BLaER1 treated with 17β-estradiol and CSF1 and Interleukin-3, amounts not matched to agents 10 nM and 100 nM (cell line): ENCODE measurements around the gene MYOG.
A peak's percentile ranks its signal among the peaks of the same experiment; 100 is the strongest.

Experiments used
- H3K27ac ChIP-seq, 11 experiments: shearing (Covaris generic); formaldehyde crosslinking; 2 replicates each; pipeline ENCODE4 v1.8.1; 2022
- H3K27me3 ChIP-seq, 11 experiments: shearing (Covaris generic); formaldehyde crosslinking; 2 replicates each; pipeline ENCODE4 v1.8.1; 2022
- H3K36me3 ChIP-seq, 11 experiments: shearing (Covaris generic); formaldehyde crosslinking; 2 replicates each; pipeline ENCODE4 v1.8.1; 2022
- H3K4me1 ChIP-seq, 10 experiments: shearing (Covaris generic); formaldehyde crosslinking; 2 replicates each; pipeline ENCODE4 v1.8.1; 2022
- H3K4me2 ChIP-seq, 11 experiments: shearing (Covaris generic); formaldehyde crosslinking; 2 replicates each; pipeline ENCODE4 v1.8.1; 2022
- H3K4me3 ChIP-seq, 10 experiments: shearing (Covaris generic); formaldehyde crosslinking; 2 replicates each; pipeline ENCODE4 v1.8.1; 2022
- H3K9ac ChIP-seq, 11 experiments: shearing (Covaris generic); formaldehyde crosslinking; 2 replicates each; pipeline ENCODE4 v1.8.1; 2022
- H3K9me3 ChIP-seq, 11 experiments: shearing (Covaris generic); formaldehyde crosslinking; replicated peaks in 1 of 11; 2 replicates each; pipeline ENCODE4 v1.8.1; 2022
- H4K20me1 ChIP-seq, 11 experiments: shearing (Covaris generic); formaldehyde crosslinking; 2 replicates each; pipeline ENCODE4 v1.8.1; 2022
- Cebpa-rat ChIP-seq, 11 experiments: shearing (Covaris generic); IDR thresholded peaks; 2 replicates each; pipeline ENCODE4 v1.8.1; 2022

MYOG gene

GRCh38 chr1:203120325-203121153 lies 34.7 kb upstream of the MYOG start:
- Histone ChIP-seq H3K27me3 (peaks cover 0 to 72% (median 0%) of the 10 kb centered on the region in 11 experiments; a peak in 7 of 22 replicates), H3K4me1 (peaks cover 41 to 75% (median 53%) of the 10 kb centered on the region in 10 experiments), H4K20me1 (peaks cover 0 to 39% (median 0%) of the 10 kb centered on the region in 11 experiments; a peak in 2 of 22 replicates), H3K36me3 (no peaks in the 10 kb centered on the region), H3K4me3 (no peak overlapping the region), H3K4me2 (peak overlapping the region; percentile 70 to 83 (median 77); a peak in 21 of 22 replicates), H3K9ac (no peak overlapping the region), H3K27ac (peak overlapping the region in 2 of 11 experiments; percentile 23 to 32; a peak in 1 of 22 replicates), H3K9me3 (no peaks in the 10 kb centered on the region)
- no peak for TF ChIP-seq Cebpa-rat (IDR thresholded peaks at IDR 0.05)

DNA sequence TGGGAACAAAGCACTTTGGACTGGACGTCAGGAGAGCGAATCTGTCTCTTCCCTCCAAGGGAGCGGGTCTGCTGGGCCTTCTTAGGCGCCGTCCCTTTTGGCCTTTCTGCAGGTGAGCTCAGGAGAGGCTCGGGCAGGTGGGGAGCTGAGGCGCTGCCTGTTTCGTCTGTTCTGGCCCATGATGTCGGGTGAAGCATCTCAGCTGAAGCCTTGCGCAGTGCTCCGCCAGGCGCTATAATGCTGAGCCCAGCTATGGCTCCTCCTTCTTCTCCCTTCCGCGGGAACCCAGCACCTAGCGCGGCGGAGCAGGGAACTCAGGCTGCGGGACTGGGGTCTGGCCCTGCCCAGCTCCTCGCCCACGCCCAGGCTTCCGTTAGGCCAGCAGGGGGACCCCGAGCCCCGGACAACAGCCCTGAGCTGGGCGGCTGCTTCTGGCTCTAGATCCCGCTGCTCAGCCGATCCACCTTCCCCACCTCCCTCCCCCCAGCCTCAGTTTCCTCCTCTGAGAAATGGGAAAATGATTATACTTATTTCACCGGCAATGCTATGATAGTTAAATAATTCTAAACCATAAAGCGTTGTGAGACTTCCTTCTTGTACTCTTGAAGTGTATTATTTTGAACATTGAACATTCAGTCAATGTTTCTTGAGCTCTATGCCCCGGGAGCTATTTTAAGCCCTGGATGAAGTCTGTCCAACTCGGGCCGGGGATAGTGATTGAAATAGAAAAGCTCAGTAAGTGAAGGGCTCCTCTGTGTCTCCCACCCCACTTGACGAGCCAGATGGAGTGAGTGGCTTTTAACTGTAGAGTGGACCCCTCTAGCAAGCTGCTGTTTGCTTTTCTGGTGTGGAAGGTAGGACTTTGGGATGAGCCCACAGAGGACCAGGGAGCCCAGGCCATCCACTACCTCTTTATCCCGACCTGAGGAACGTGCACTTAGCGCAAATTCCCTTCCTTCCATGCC lies 32.1 kb upstream of the MYOG start:
- Histone ChIP-seq H3K9ac (no peak overlapping the region), H3K4me3 (no peak overlapping the region), H3K27me3 (peaks cover 0 to 51% (median 0%) of the 10 kb centered on the region in 11 experiments; a peak in 6 of 22 replicates), H3K4me1 (peaks cover 21 to 50% (median 32%) of the 10 kb centered on the region in 10 experiments), H4K20me1 (peaks cover 0 to 39% (median 0%) of the 10 kb centered on the region in 11 experiments; a peak in 2 of 22 replicates), H3K4me2 (peak overlapping the region in 10 of 11 experiments; percentile 9 to 61 (median 24); a peak in 14 of 22 replicates), H3K36me3 (no peaks in the 10 kb centered on the region), H3K27ac (no peak overlapping the region), H3K9me3 (no peaks in the 10 kb centered on the region)
- TF ChIP-seq Cebpa-rat (IDR thresholded peaks at IDR 0.05): no peak

DNA sequence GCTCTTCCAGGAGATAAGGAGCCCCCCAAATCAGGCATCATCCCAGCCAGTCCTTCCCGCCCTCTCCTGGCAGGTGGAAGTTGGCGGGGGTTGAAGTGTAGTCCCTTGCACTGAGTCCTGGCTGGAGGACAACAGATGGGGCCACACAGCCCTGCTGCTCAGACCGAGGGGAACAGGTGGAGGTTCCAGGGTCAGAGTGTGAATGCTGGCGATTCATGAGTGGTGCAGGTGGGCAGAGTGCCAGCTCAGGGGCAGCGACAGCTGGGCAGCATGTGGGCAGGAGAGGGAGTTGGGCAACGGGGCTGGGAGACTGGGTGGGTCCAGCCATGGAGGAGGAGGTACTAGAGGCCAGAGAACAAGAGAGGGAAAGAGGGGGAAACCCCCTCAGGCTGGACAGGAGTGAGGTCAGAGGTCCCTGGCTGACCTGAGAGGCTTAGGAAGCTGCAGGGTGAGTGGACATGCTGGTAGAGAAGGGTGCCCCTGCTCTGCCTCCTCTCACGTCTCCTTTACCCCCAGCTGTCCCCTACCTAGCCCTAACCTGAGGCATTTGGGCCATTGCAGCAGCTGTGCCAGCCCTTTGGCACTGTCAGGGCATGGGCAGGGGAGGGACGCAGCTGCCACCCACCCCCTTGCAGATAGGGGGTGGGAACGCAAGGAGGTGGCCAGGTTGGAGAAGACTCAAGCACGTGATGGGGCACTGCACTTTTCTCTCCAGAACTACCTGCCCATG lies 30.4 kb upstream of the MYOG start:
- no peaks in the 10 kb centered on the region for H3K9me3 ChIP-seq
- H3K27me3 ChIP-seq: peaks cover 0 to 47% (median 0%) of the 10 kb centered on the region in 11 experiments; a peak in 6 of 22 replicates
- TF ChIP-seq Cebpa-rat (IDR thresholded peaks at IDR 0.05): no peak
- H3K4me3 ChIP-seq: no peak overlapping the region
- H3K9ac ChIP-seq: no peak overlapping the region
- H4K20me1 ChIP-seq: peaks cover 0 to 22% (median 0%) of the 10 kb centered on the region in 11 experiments; a peak in 2 of 22 replicates
- H3K27ac ChIP-seq: no peak overlapping the region
- no peaks in the 10 kb centered on the region for H3K36me3 ChIP-seq
- H3K4me1 ChIP-seq: peaks cover 8 to 41% (median 20%) of the 10 kb centered on the region in 10 experiments
- H3K4me2 ChIP-seq: no peak overlapping the region

DNA sequence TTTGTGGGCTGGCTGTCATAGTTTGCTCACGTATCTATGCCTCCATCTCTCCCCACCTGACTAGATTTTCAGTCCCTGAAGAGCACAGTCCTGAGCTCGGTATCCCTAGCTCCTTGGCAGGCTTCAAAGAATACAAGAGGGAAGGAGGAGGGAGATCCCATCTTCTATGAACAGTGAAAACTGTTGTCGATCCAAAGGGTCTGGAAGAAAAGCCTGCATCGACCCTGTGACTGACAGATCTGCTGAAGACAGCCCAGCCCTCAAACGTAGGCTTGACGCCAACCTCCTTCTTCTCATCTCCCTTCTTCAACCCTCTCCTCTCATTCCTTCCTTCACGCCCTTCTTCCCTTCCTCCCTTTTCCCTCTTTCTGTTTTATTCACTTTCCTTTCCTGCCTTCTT lies 28.4 kb upstream of the MYOG start:
- no peak overlapping the region for H3K4me2 ChIP-seq
- H4K20me1 ChIP-seq: peaks cover 0 to 11% (median 0%) of the 10 kb centered on the region in 11 experiments; a peak in 1 of 22 replicates
- H3K27me3 ChIP-seq: peaks cover 0 to 34% (median 0%) of the 10 kb centered on the region in 11 experiments; a peak in 6 of 22 replicates
- H3K36me3 ChIP-seq: no peaks in the 10 kb centered on the region
- H3K9ac ChIP-seq: no peak overlapping the region
- H3K27ac ChIP-seq: no peak overlapping the region
- H3K4me1 ChIP-seq: peaks cover 0 to 32% (median 9%) of the 10 kb centered on the region in 10 experiments; a peak in 10 of 20 replicates
- H3K9me3 ChIP-seq: no peaks in the 10 kb centered on the region
- no peak overlapping the region for H3K4me3 ChIP-seq
- no peak for TF ChIP-seq Cebpa-rat (IDR thresholded peaks at IDR 0.05)

DNA sequence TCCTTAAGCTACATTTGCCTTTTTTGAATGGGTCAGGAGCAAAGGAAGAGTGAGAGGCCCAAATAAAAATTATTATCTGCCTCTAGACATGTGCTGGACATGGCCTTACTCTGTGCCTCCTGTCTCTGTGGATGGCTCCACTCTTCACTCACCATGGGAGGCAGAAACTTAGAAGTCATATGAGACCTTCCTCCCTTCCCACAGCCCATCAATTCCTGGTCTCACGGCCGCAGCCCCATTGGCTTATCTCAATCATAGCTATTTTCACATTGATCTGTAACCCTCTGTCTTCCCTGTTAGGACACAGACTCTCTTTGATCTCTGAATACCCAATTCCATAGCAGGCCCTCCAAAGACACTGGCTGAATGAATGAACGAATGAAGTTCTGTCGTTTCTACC lies 27.5 kb upstream of the MYOG start:
- Histone ChIP-seq H3K27ac (no peak overlapping the region), H3K9ac (no peak overlapping the region), H3K4me3 (no peak overlapping the region), H3K36me3 (no peaks in the 10 kb centered on the region), H4K20me1 (peaks cover 0 to 6% (median 0%) of the 10 kb centered on the region in 11 experiments; a peak in 1 of 22 replicates), H3K4me2 (no peak overlapping the region), H3K27me3 (peaks cover 0 to 25% (median 0%) of the 10 kb centered on the region in 11 experiments; a peak in 6 of 22 replicates), H3K4me1 (peaks cover 0 to 26% (median 9%) of the 10 kb centered on the region in 10 experiments; a peak in 10 of 20 replicates), H3K9me3 (no peaks in the 10 kb centered on the region)
- TF ChIP-seq Cebpa-rat (IDR thresholded peaks at IDR 0.05): no peak

DNA sequence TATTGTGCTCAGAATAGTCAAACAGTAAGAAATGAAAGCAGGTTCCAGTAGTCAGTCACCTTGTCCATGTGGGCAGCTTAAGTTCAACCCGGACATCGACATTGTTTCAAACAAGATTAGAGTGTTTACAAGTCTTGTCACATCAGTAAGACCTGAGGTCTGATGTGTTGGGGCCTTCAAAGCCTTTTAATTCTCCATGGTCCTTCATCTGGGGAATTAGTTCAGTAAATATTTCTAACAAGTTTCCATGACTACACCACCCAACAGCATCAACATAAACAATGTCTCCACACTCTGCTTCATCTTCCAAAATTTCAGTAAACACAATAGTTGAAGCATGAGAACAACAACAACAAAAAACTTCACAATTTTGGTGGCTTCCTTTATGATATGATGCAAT lies 26.7 kb upstream of the MYOG start:
- Histone ChIP-seq H3K27ac (no peak overlapping the region; a peak in 1 of 22 replicates), H3K4me3 (no peak overlapping the region), H4K20me1 (peaks cover 0 to 6% (median 0%) of the 10 kb centered on the region in 11 experiments; a peak in 1 of 22 replicates), H3K4me1 (peaks cover 0 to 18% (median under 1%) of the 10 kb centered on the region in 10 experiments; a peak in 7 of 20 replicates), H3K9ac (no peak overlapping the region), H3K27me3 (peaks cover 0 to 16% (median 0%) of the 10 kb centered on the region in 11 experiments; a peak in 2 of 22 replicates), H3K4me2 (0 out of 22 replicates have a peak overlapping the region, but pooled peaks of 2 of the 11 experiments have one; percentile 0 to 8), H3K9me3 (no peaks in the 10 kb centered on the region), H3K36me3 (no peaks in the 10 kb centered on the region)
- TF ChIP-seq Cebpa-rat (IDR thresholded peaks at IDR 0.05): no peak

GRCh38 chr1:203104789-203105390 lies 19.1 kb upstream of the MYOG start:
- Histone ChIP-seq H3K36me3 (no peaks in the 10 kb centered on the region), H3K27ac (no peak overlapping the region), H3K4me2 (peak overlapping the region in 1 of 11 experiments; percentile 11; a peak in 1 of 22 replicates), H3K4me1 (peaks cover 21 to 34% (median 26%) of the 10 kb centered on the region in 10 experiments), H3K4me3 (no peak overlapping the region), H3K9ac (no peak overlapping the region), H3K9me3 (peaks cover 0 to 21% (median 13%) of the 10 kb centered on the region in 11 experiments; a peak in 13 of 22 replicates), H4K20me1 (no peaks in the 10 kb centered on the region), H3K27me3 (no peaks in the 10 kb centered on the region)
- no peak for TF ChIP-seq Cebpa-rat (IDR thresholded peaks at IDR 0.05)
